ENCODE results near the gene NOC2L. TPM values are rescaled to one million over a fixed set of nuclear protein-coding genes. Genes with fewer than 3 reads are reported as not detected.

Gene NOC2L
- polyA plus RNA-seq, 12 donors: 30.3 to 46.8 (median 38.0) TPM; not detected in 1

- no peak for DNase-seq
These were observed 26.1 kb downstream of the NOC2L start for GRCh38 chr1:932776-933602.

- no peak for DNase-seq
These were observed 26.9 kb downstream of the NOC2L start for GRCh38 chr1:932173-932510.

- no peak for DNase-seq
These were observed 27.5 kb downstream of the NOC2L start for GRCh38 chr1:931380-932172.

- DNase-seq: no peak
These were observed 28.4 kb downstream of the NOC2L start for GRCh38 chr1:930633-931138.

- no peak for DNase-seq
These were observed 29.1 kb downstream of the NOC2L start for GRCh38 chr1:929712-930632.

- no peak for DNase-seq
These were observed 30.0 kb downstream of the NOC2L start for GRCh38 chr1:928825-929661.

GRCh38 chr1:927748-928147, 31.3 kb downstream of the NOC2L start:
- DNase-seq: no peak

GRCh38 chr1:927234-927633, 31.8 kb downstream of the NOC2L start:
- no peak for DNase-seq

- no peak for DNase-seq
These were observed 33.3 kb downstream of the NOC2L start for GRCh38 chr1:925561-926421.

GRCh38 chr1:924656-925560, 34.1 kb downstream of the NOC2L start:
- DNase-seq: no peak

- no peak for DNase-seq
These were observed 34.9 kb downstream of the NOC2L start for GRCh38 chr1:923991-924655.

GRCh38 chr1:923131-923990, 35.7 kb downstream of the NOC2L start, which contains the start of gene SAMD11:
Gene SAMD11 (plus strand): TSS chr1:923923. CDS start chr1:924432, 509 bp downstream.
- peak; percentile 72 for DNase-seq

GRCh38 chr1:921011-921837, 37.8 kb downstream of the NOC2L start:
- DNase-seq: peak; percentile 78

- no peak for DNase-seq
These were observed 38.5 kb downstream of the NOC2L start for GRCh38 chr1:920521-920920.

- no peak for DNase-seq
These were observed 39.0 kb downstream of the NOC2L start for GRCh38 chr1:920010-920409.

- no peak for DNase-seq
These were observed 39.7 kb downstream of the NOC2L start for GRCh38 chr1:919271-919872.
